SHP77 (cell line): Measurements from ENCODE around the gene VGLL3.
A peak's percentile ranks its signal among the peaks of the same experiment; 100 is the strongest.
"Not testable (repeated sequence)": the region's sequence is repeated elsewhere in the genome, so short reads cannot be mapped to it uniquely, and the experiment has no call there.

Experiments
- DNase-seq, 2 experiments: peaks; one replicate each; lab custom pipeline; 2025; lab: John Stamatoyannopoulos, UW

Gene VGLL3

DNA sequence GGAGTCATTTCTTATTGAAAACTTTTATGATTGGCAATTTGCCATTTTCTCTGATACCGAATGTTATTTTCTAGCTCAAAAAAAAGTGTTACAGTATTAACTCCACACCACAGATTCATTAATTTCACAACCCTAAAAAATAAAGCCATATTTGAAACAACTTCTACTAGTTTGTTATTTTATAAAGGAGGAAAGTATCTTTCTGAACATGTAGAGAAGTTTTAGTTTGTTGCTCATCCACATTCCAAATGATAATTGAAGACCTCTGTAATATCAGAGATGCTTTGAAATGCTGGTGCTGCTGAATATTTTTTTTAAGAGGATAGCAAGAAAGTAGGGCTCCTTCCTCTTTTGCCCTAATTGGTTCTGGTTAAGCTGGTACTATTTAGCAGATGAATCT, 1.9 kb downstream of the VGLL3 start:
- no peak for DNase-seq

DNA sequence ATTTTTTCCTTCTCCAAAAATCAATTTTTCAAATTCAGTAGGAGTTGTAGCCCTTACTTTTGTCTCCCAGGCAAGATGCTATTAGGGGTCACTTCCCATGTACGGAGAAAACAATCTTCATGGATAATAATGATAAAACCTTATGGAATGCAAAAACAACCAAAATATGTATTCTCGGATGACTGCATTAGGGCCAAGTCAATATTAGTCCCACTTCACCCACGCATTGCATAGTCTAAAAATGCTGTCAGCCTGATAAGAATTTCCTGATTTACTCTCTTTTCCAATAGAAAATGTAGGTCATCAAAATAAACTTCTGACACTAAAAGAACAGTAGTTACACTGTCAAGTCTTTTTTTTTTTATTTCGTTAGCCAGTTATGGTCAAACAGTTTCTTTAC, 2.7 kb downstream of the VGLL3 start:
- no peak for DNase-seq

- DNase-seq: no peak
Observed at GRCh38 chr3:86987421-86987715, 3.6 kb downstream of the VGLL3 start.

GRCh38 chr3:86986671-86987420, 4.1 kb downstream of the VGLL3 start:
- DNase-seq: no peak

DNA sequence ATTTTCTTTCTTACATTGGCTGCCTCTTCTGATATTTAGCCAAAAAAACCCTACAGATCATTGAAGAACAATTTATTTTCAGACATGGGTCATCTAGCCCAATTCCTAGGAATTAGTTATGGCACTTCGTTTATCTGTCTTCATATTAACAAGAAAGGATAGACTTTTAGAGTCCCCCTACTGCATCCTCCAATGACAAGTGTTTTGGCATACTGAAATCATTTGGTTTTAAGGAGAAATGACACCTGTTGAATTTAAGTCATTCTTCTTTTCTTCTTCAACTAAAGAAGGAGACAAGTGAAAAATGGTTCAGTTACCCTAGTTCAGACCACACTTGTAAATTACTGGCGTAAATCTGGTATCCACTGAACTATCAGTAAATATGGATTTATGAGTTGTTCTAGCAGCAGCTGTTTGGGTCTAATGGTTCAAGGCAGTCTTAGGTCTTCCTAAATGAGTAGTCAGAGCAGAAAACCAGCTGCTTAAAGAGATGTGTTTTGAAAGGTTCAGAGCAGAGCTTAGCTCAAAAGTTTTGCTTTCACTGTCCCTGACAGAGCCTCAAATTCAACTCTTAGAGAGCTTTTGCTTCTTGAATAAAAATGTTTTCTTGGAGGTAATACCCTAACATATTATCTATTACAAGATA, 5.6 kb downstream of the VGLL3 start:
- no peak for DNase-seq

DNA sequence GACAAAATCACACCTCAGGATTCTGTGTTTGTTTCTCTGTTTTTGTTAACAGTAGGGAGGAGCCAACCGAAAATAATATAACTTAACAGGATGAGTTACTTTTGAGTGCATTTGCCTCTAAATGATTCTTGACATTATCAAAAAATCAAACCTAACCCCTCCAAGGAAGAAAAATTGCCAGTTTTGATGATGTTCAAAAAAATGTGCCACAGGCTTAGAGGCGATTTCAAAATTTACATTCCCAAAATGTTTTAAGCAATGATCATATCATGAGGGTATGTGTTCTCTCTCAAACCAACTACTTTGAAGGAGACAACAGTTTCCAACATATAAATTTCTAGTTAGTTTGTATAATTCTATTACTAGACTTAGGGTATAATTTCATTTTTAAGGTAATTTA, 6.7 kb downstream of the VGLL3 start:
- no peak for DNase-seq

GRCh38 chr3:86982883-86983282, 8.1 kb downstream of the VGLL3 start:
- no peak for DNase-seq

- no peak for DNase-seq
Observed at GRCh38 chr3:86978111-86978551, 12.8 kb downstream of the VGLL3 start.

DNA sequence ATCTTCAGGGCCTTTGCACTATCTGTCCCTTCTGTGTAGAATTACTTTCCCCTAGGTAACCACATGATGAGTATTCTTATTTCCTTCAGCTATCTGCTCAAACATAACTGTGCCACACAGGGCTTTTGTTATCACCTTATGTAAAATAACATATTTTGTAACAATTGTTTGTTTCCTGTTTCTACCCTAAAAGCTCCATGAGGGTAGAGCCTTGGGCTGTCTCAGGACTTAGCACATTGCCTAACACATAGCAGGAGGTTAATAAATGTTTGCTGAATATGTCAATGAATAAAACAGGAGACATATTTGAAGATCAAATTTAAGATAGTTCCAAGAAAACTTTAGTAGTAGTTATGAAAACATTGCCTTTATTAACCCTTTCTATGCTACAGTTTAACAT, 14.7 kb downstream of the VGLL3 start:
- DNase-seq: no peak

- not testable (repeated sequence) for DNase-seq
Observed at GRCh38 chr3:86974177-86974576, 16.8 kb downstream of the VGLL3 start.

DNA sequence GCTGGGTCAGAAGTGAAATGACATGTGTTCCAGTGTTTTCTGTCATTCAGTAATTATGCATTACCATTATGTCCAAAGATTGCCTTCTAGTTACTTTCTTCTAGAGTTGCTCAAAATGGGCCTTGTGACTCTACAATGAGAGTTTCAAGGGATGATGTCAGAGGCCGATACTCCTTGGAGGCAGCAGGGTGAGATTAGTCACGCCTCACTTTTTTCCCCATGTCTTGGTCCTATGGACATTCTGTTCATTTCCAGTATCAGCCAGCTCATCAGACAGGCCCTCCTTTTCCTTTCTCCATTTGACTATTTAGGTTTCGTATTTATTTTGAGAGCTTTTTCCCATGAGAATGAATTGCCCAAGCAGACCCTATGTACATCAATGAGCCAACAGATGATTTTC, 17.5 kb downstream of the VGLL3 start:
- DNase-seq: no peak

- peak; percentile 15 to 21 for DNase-seq
Observed at GRCh38 chr3:86969500-86970189, 21.3 kb downstream of the VGLL3 start.

- no peak for DNase-seq
Observed at GRCh38 chr3:86968244-86968932, 22.6 kb downstream of the VGLL3 start.

DNA sequence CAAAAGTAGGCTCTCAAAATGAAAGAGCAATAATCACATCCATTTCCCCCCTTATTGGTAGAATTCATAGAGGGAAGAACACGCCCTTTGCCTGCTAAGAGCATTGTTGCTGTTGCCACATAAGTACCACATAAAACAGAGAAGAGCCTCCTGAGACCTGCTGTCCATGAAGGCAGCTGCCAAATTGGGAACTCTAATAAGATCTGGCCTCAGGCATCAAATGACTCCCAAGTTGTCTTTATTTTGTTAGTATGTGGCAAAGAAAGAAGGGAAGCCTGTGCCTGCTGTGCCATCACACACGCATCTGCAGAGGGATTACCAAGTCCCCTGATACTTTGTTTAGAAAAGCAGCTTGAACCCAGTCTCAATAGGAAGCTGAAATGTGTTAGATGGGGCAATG, 23.9 kb downstream of the VGLL3 start:
- DNase-seq: no peak

DNA sequence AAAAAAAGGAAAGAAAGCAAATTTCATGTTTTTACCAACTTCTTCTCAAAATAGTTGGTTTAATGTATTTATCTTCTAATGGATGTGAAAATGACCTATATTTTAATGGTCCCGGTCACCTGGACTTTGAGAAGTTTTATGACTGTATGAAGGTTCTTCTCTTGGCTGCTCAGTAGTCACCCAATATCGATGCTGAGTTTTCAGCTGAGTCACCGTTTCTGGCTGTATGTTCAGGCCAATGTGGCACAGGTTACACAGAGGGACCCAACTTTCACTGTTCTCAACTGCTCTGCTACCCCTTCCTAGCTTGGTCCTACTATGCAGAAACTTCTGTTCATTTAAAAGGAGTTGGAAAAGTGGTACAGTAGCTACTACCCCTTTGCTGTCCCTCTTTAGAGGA, 25.8 kb downstream of the VGLL3 start:
- DNase-seq: no peak

DNA sequence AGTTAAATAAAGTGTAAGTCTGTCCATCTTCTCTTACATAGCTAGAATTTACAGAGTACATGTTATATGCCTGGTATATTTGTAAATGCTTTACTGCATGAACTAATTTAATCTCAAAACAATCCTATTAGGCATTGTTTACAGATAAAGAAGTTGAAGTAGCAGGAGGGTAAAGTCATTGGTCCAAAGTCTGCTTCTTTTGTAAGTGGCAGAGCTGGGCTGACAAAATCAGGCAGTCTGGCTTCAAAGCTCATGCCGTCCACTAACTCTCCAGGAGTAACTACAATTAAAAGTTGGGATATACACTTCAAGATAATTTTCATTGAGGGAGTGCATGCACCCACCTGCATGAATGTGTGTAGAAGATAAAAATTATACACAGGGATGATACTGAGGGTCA, 27.3 kb downstream of the VGLL3 start:
- DNase-seq: no peak

DNA sequence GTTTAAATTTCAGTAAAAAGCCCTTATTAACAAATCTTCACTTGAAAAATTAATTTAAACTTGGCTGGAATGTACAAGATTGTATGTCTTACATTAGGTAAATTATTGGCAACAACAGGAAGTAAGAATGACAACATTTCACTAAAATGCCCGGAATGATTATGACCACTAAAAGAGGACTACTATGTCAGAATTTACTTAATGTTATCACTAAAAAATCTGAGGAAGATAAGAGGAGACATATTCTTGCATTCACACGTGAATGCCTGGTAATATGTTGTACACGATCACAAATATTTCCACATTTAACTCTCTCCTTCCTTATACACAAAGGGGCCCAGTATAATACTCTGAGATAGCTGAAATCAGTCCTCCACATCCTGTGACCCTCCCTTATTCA, 29.7 kb downstream of the VGLL3 start:
- no peak for DNase-seq

GRCh38 chr3:86960550-86960949, 30.4 kb downstream of the VGLL3 start:
- DNase-seq: no peak

DNA sequence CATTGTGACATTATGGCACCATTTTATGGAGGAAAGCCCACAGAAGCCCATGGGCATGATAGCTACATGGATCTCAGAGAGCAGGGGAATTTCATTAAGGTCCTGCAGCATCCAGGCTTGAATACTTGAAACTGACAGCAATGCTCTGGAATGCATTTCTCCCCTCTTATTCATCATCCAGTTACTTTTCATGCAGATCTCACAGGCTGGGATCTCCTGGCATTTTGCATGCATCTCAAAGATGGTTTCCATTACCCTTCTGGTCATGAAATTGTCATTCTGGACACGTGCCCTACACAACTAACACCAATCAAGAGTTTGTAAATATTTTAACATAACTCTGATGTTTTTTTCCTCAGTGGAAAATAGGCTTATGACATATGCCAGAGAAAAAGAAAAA, 32.4 kb downstream of the VGLL3 start:
- no peak for DNase-seq

- no peak for DNase-seq
Observed at GRCh38 chr3:86954747-86955146, 36.2 kb downstream of the VGLL3 start.

DNA sequence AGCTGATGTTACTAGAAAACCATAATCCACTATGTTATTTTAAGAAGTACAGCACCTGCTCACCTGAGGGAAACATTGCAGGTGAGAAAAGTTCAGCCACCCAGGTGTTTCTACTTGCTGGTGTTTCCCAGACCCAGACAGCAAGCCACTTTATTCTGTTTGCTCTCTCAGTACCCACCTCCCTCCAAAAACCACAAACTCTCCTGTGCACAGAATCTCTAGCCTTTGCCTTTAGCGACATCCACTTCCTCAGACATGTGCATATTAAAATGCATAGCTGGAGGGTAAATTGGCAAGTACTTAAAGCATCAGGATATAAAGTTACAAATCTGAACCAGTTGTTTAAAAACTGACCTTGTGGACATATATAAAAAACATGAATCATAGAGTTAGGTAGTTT, 36.7 kb downstream of the VGLL3 start:
- DNase-seq: no peak

- DNase-seq: no peak
Observed at GRCh38 chr3:86951322-86951721, 39.6 kb downstream of the VGLL3 start.

- DNase-seq: no peak
Observed at GRCh38 chr3:86950717-86951116, 40.2 kb downstream of the VGLL3 start.
